H1 (cell line): ENCODE results near the gene FXYD5. TPM values are rescaled to one million over a fixed set of nuclear protein-coding genes. Genes with fewer than 3 reads are reported as not detected.

Experiments
- CTCF ChIA-PET: fragments of 300-600 bp; sonication (Branson Sonifier 250); formaldehyde crosslinking; loops from one replicate; lab custom pipeline; 2021; ENCODE audit not compliant: partially characterized antibody; lab: Charles Lee
- POLR2A ChIA-PET: fragments of 300-600 bp; sonication (Branson Sonifier 250); formaldehyde crosslinking; loops from one replicate; lab custom pipeline; 2021; ENCODE audit warnings: inconsistent platforms; ENCODE audit not compliant: partially characterized antibody; lab: Charles Lee
- DNase-seq, 2 experiments: peaks; one replicate each; pipeline versions ENCODE4 v3.0.0 to v3.0.0-alpha.2; 2010 to 2022; ENCODE audit warnings: low spot score in 2 of 2, low read depth in 1 of 2, mixed read lengths in 1 of 2
- FAIRE-seq: peaks from 2 replicates; lab custom pipeline; 2011; peaks lifted over from hg19 to GRCh38; lab: Jason Lieb, UNC
- H2AFZ ChIP-seq: 2 replicates; pipeline ENCODE4 v1.8.1; 2012; ENCODE audit warnings: low read length, inconsistent platforms
- H2AK5ac ChIP-seq: 2 replicates; pipeline ENCODE4 v1.6.1; 2013; ENCODE audit warnings: low read depth, low read length
- H2BK120ac ChIP-seq: replicated peaks from 2 replicates; pipeline ENCODE3; 2013; ENCODE audit warnings: low read depth, low read length, inconsistent platforms
- H2BK12ac ChIP-seq: 2 replicates; pipeline ENCODE4 v1.6.1; 2013; ENCODE audit warnings: low read depth, low read length
- H2BK15ac ChIP-seq: 2 replicates; pipeline ENCODE4 v1.6.1; 2013; ENCODE audit warnings: low read length
- H2BK20ac ChIP-seq: 2 replicates; pipeline ENCODE4 v1.6.1; 2013; ENCODE audit warnings: low read length
- H2BK5ac ChIP-seq: 2 replicates; pipeline ENCODE4 v1.6.1; 2013; ENCODE audit warnings: low read depth, low read length
- H3K14ac ChIP-seq: 2 replicates; pipeline ENCODE4 v1.6.1; 2013; ENCODE audit warnings: inconsistent platforms; ENCODE audit not compliant: insufficient read length
- H3K18ac ChIP-seq: 2 replicates; pipeline ENCODE4 v1.6.1; 2013; ENCODE audit warnings: low read length; ENCODE audit errors: extremely low read depth
- H3K23ac ChIP-seq: 2 replicates; pipeline ENCODE4 v1.6.1; 2013; ENCODE audit warnings: inconsistent platforms; ENCODE audit not compliant: insufficient read length
- H3K23me2 ChIP-seq: 2 replicates; pipeline ENCODE4 v1.6.1; 2013; ENCODE audit warnings: low read depth, low read length
- H3K27ac ChIP-seq: 2 replicates; pipeline ENCODE4 v1.6.1; 2011; ENCODE audit warnings: low read depth, low read length, inconsistent platforms
- H3K27me3 ChIP-seq, 4 experiments: replicated peaks in 1 of 4; 1 replicate in 1 of 4; 2 replicates in 3 of 4; pipeline versions ENCODE4 v1.6.1 to v1.8.1; 2011 to 2013; ENCODE audit warnings: low read length in 3 of 4, mild to moderate bottlenecking in 3 of 4, inconsistent platforms in 2 of 4, mixed read lengths in 2 of 4, moderate library complexity in 1 of 4; ENCODE audit not compliant: control insufficient read depth in 3 of 4, insufficient read depth in 3 of 4; ENCODE audit errors: extremely low read depth in 1 of 4
- H3K36me3 ChIP-seq, 4 experiments: 2 replicates each; pipeline versions ENCODE4 v1.6.1 to v1.8.1; 2011 to 2013; ENCODE audit warnings: mild to moderate bottlenecking in 4 of 4, low read length in 3 of 4, moderate library complexity in 2 of 4, control low read depth in 1 of 4, inconsistent platforms in 1 of 4; ENCODE audit not compliant: insufficient read depth in 4 of 4, control insufficient read depth in 2 of 4
- H3K4ac ChIP-seq: replicated peaks from 2 replicates; pipeline ENCODE3; 2013; ENCODE audit warnings: low read length, low read depth, mixed read lengths, inconsistent platforms; ENCODE audit not compliant: insufficient read length
- H3K4me1 ChIP-seq, 4 experiments: replicated peaks in 1 of 4; 1 replicate in 1 of 4; 2 replicates in 3 of 4; pipeline versions ENCODE4 v1.6.1 to v1.8.1; 2011 to 2013; ENCODE audit warnings: low read length in 3 of 4, inconsistent platforms in 2 of 4, mixed read lengths in 1 of 4; ENCODE audit not compliant: insufficient read depth in 4 of 4, control insufficient read depth in 3 of 4
- H3K4me2 ChIP-seq, 2 experiments: 2 replicates each; pipeline versions ENCODE4 v1.6.1 to v1.8.1; 2011 to 2013; ENCODE audit warnings: low read depth in 2 of 2, low read length in 2 of 2, control low read depth in 1 of 2, inconsistent platforms in 1 of 2, mild to moderate bottlenecking in 1 of 2; ENCODE audit not compliant: insufficient read depth in 1 of 2
- H3K4me3 ChIP-seq, 4 experiments: fragments of 200-600, 300-600 bp in 1 of 4; sonication (generic), shearing (Covaris generic), sonication (Bioruptor Twin) in 1 of 4; 2 replicates each; pipeline versions ENCODE4 v1.5.1 to v1.8.1; 2011 to 2016; ENCODE audit warnings: low read length in 4 of 4, low read depth in 3 of 4, control low read depth in 2 of 4, inconsistent platforms in 2 of 4, mild to moderate bottlenecking in 2 of 4, mixed read lengths in 1 of 4, moderate library complexity in 1 of 4; ENCODE audit not compliant: insufficient read depth in 2 of 4; ENCODE audit errors: extremely low read depth in 1 of 4
- H3K56ac ChIP-seq: replicated peaks from 2 replicates; pipeline ENCODE3; 2013; ENCODE audit warnings: low read depth, mild to moderate bottlenecking, mixed read lengths, low read length, inconsistent platforms; ENCODE audit not compliant: insufficient read length
- H3K79me1 ChIP-seq: 2 replicates; pipeline ENCODE4 v1.6.1; 2013; ENCODE audit warnings: low read depth, low read length, control low read depth
- H3K79me2 ChIP-seq, 2 experiments: 2 replicates each; pipeline versions ENCODE4 v1.6.1 to v1.8.1; 2012 to 2013; ENCODE audit warnings: low read length in 2 of 2, mild to moderate bottlenecking in 2 of 2, inconsistent platforms in 1 of 2; ENCODE audit not compliant: insufficient read depth in 2 of 2, control insufficient read depth in 1 of 2
- H3K9ac ChIP-seq, 4 experiments: replicated peaks in 1 of 4; 1 replicate in 1 of 4; 2 replicates in 3 of 4; pipeline versions ENCODE4 v1.6.1 to v1.8.1; 2011 to 2013; ENCODE audit warnings: low read depth in 3 of 4, low read length in 3 of 4, control low read depth in 2 of 4, mild to moderate bottlenecking in 2 of 4, moderate library complexity in 2 of 4, inconsistent platforms in 1 of 4; ENCODE audit errors: extremely low read depth in 1 of 4
- H3K9me3 ChIP-seq, 2 experiments: 2 replicates each; pipeline versions ENCODE4 v1.6.1 to v1.8.1; 2012 to 2013; ENCODE audit warnings: mild to moderate bottlenecking in 2 of 2, moderate library complexity in 2 of 2, control low read depth in 1 of 2, inconsistent platforms in 1 of 2, low read depth in 1 of 2, low read length in 1 of 2, mixed read lengths in 1 of 2; ENCODE audit not compliant: insufficient read depth in 2 of 2
- H4K20me1 ChIP-seq, 2 experiments: replicated peaks in 1 of 2; 2 replicates each; pipeline versions ENCODE3 to v1.8.1; 2011 to 2013; ENCODE audit warnings: inconsistent platforms in 2 of 2, low read length in 2 of 2, mild to moderate bottlenecking in 1 of 2; ENCODE audit not compliant: insufficient read depth in 2 of 2, control insufficient read depth in 1 of 2
- H4K5ac ChIP-seq: 2 replicates; pipeline ENCODE4 v1.6.1; 2013; ENCODE audit warnings: low read length, low read depth, mixed read lengths, inconsistent platforms; ENCODE audit not compliant: insufficient read length
- H4K8ac ChIP-seq: 2 replicates; pipeline ENCODE4 v1.8.0; 2013; ENCODE audit warnings: mild to moderate bottlenecking, moderate library complexity, low read length, inconsistent platforms; ENCODE audit not compliant: insufficient read depth; ENCODE audit errors: extremely low read depth
- H4K91ac ChIP-seq: replicated peaks from 2 replicates; pipeline ENCODE3; 2013; ENCODE audit warnings: low read length, mixed read lengths, inconsistent platforms; ENCODE audit not compliant: insufficient read length
- CHD1 ChIP-seq: IDR thresholded peaks from 2 replicates; pipeline ENCODE4 v1.6.1; 2012; ENCODE audit warnings: low read depth, low read length, improper control_type of control experiment
- WGBS, 2 experiments: shearing (Covaris generic) in 1 of 2; methylation state at CpG; one replicate each; pipeline versions ENCODE4 v1.1.6 to v1.1.7; 2013 to 2015; ENCODE audit warnings: low lambda C conversion rate in 2 of 2, mixed read lengths in 2 of 2, inconsistent platforms in 1 of 2, low coverage in 1 of 2, missing lambda C conversion rate in 1 of 2; ENCODE audit not compliant: insufficient replicate concordance in 2 of 2, insufficient coverage in 1 of 2, insufficient read length in 1 of 2; ENCODE audit errors: extremely low coverage in 1 of 2, missing lambda C conversion rate in 1 of 2; 5-methylcytosine and 5-hydroxymethylcytosine counted together
- polyA plus RNA-seq, 7 experiments: library from polyadenylated mRNA; depleted of rRNA in 3 of 7; stranded (reverse) in 5 of 7; unstranded in 2 of 7; fragments of >200 nt in 5 of 7; fragments of 200-250 nt in 2 of 7; gene quantifications; 1 replicate in 5 of 7; 2 replicates in 1 of 7; 4 replicates in 1 of 7; pipeline versions ENCODE4 v1.2.1 to v1.2.3, GENCODE V29; 2011 to 2013; ENCODE audit warnings: missing spikeins in 2 of 7, mixed read lengths in 2 of 7
- total RNA-seq: library from RNA; stranded (reverse); fragmentation: NEBNext Ultra II Directional; extraction: Animal tissue kit (Norgen Biotek cat#: 25700); gene quantifications from 2 replicates; pipeline ENCODE4 v1.2.1, GENCODE V29; 2021

Gene FXYD5
- total and polyA plus RNA-seq, 2 of the 8 experiments (the other 6 are each of a cell fraction or from before 2014, with no cell fraction given), result 99.0 to 191 TPM

- no peak overlapping the region for H3K4me3 ChIP-seq
- no peak overlapping the region for H4K8ac ChIP-seq
- no peak overlapping the region for H3K18ac ChIP-seq
- no peak overlapping the region for H2AK5ac ChIP-seq
- H3K4me1 ChIP-seq, result peaks cover 4 to 25% (median 18%) of the 10 kb centered on the region in 4 experiments
- no peak overlapping the region for H2BK120ac ChIP-seq
- peaks cover 0 to 5% (median 4%) of the 10 kb centered on the region in 4 experiments; a peak in 4 of 7 replicates for H3K27me3 ChIP-seq
- DNase-seq, result no peak
- CTCF ChIA-PET, result interaction anchor here (0.8 to 3.3 kb wide), 6 partner anchors 8 to 94 kb away, joined by 3 to 17 read pairs (median 4); partner anchors contain the start of gene LGI4
- no peak overlapping the region for H2AFZ ChIP-seq
- WGBS, 2 experiments, result 89% methylated on average over 3 of the region's 3 CpGs; no CpG with 5 or more reads in 1 of the 2 experiments
- no peak overlapping the region for H2BK15ac ChIP-seq
- no peaks in the 10 kb centered on the region for H3K36me3 ChIP-seq
- H2BK5ac ChIP-seq, result no peak overlapping the region
- H3K79me2 ChIP-seq, result no peaks in the 10 kb centered on the region
- H3K56ac ChIP-seq, result no peak overlapping the region
- no peak overlapping the region for H3K9ac ChIP-seq
- H3K4ac ChIP-seq, result no peak overlapping the region
- H2BK20ac ChIP-seq, result no peak overlapping the region
- peaks cover 0 to 3% of the 10 kb centered on the region in 2 experiments for H4K20me1 ChIP-seq
- H3K27ac ChIP-seq, result no peak overlapping the region
- no peak overlapping the region for H3K23ac ChIP-seq
- H2BK12ac ChIP-seq, result no peak overlapping the region
- no peaks in the 10 kb centered on the region; the same call in 1 of the 2 replicates for H3K79me1 ChIP-seq
- POLR2A ChIA-PET, result interaction anchor here (0.7 to 0.9 kb wide), 2 partner anchors 19 to 97 kb away, joined by 3 to 4 read pairs; no protein-coding TSS in a partner anchor
- H3K4me2 ChIP-seq, result no peak overlapping the region
- H4K5ac ChIP-seq, result no peak overlapping the region
- no peak for FAIRE-seq
- H3K14ac ChIP-seq, result no peak overlapping the region
- H3K9me3 ChIP-seq, result no peaks in the 10 kb centered on the region
- H3K23me2 ChIP-seq, result peaks cover 7% of the 10 kb centered on the region; the same call in 1 of the 2 replicates
- H4K91ac ChIP-seq, result no peak overlapping the region
- TF ChIP-seq CHD1, result no peak
Measured at GRCh38 chr19:35149463-35149862, 5.1 kb upstream of the FXYD5 start.
